ENCODE results near the gene P2RY13.

The P2RY13 gene

GRCh38 chr3:151347432-151347831 is 18.1 kb upstream of the P2RY13 start:
- 86% methylated on average over 3 of the region's 6 CpGs for WGBS
- no peaks in the 10 kb centered on the region for H3K4me1 ChIP-seq (ENCODE audit: control insufficient read depth, insufficient read depth, low read depth, low read length)
- H3K14ac ChIP-seq (ENCODE audit: low read length in 2 of 2), result no peak overlapping the region
- H3K18ac ChIP-seq (ENCODE audit: low read depth in 1 of 2, low read length in 2 of 2), result no peak overlapping the region
- no peak for DNase-seq
- H3K27ac ChIP-seq (ENCODE audit: low read length, poor library complexity, severe bottlenecking), result no peak overlapping the region
- no peak overlapping the region for H3K9ac ChIP-seq (ENCODE audit: low read length)
- H2BK120ac ChIP-seq (ENCODE audit: low read depth, low read length), result no peak overlapping the region
- no peak overlapping the region for H2AFZ ChIP-seq (ENCODE audit: low read depth, low read length)
- H3K36me3 ChIP-seq (ENCODE audit: control insufficient read depth in 1 of 2, insufficient read depth in 2 of 2, low read depth in 1 of 2, low read length in 2 of 2), result no peaks in the 10 kb centered on the region
- no peak overlapping the region for H4K8ac ChIP-seq (ENCODE audit: low read length)
- no peak overlapping the region for H3K4me3 ChIP-seq (ENCODE audit: insufficient read depth in 1 of 2, low read depth in 1 of 2, low read length in 2 of 2)
- no peak overlapping the region for H4K91ac ChIP-seq (ENCODE audit: low read length)
- H3K79me1 ChIP-seq (replicated peaks; ENCODE audit: low read length, poor library complexity, severe bottlenecking), result no peaks in the 10 kb centered on the region
- H2BK15ac ChIP-seq (ENCODE audit: low read depth, poor library complexity, severe bottlenecking), result no peak overlapping the region
- H3K27me3 ChIP-seq (ENCODE audit: control insufficient read depth in 1 of 2, insufficient read depth in 1 of 2, low read length in 2 of 2), result no peaks in the 10 kb centered on the region
- no peaks in the 10 kb centered on the region for H3K9me3 ChIP-seq (ENCODE audit: control insufficient read depth, low read length)
- H3K23ac ChIP-seq (ENCODE audit: low read length in 2 of 2), result no peak overlapping the region
- no peak overlapping the region for H3K4ac ChIP-seq (ENCODE audit: low read depth in 1 of 2, low read length in 2 of 2)
- H2BK12ac ChIP-seq (ENCODE audit: low read length in 2 of 2), result no peak overlapping the region
- H3K4me2 ChIP-seq (ENCODE audit: low read length, poor library complexity, severe bottlenecking), result no peak overlapping the region
- no peak overlapping the region for H2BK5ac ChIP-seq (ENCODE audit: low read depth, low read length, poor library complexity, severe bottlenecking)
- no peak overlapping the region for H2AK5ac ChIP-seq (ENCODE audit: low read length, severe bottlenecking)

- Histone ChIP-seq H3K36me3 (ENCODE audit: control insufficient read depth in 1 of 2, insufficient read depth in 2 of 2, low read depth in 1 of 2, low read length in 2 of 2) (no peaks in the 10 kb centered on the region), H2BK15ac (ENCODE audit: low read depth, poor library complexity, severe bottlenecking) (no peak overlapping the region), H2AFZ (ENCODE audit: low read depth, low read length) (no peak overlapping the region), H3K4me3 (ENCODE audit: insufficient read depth in 1 of 2, low read depth in 1 of 2, low read length in 2 of 2) (peak overlapping the region in 1 of 2 experiments; percentile 69), H2BK120ac (ENCODE audit: low read depth, low read length) (peak overlapping the region; percentile 19), H3K27ac (ENCODE audit: low read length, poor library complexity, severe bottlenecking) (no peak overlapping the region), H3K4me1 (ENCODE audit: control insufficient read depth, insufficient read depth, low read depth, low read length) (no peaks in the 10 kb centered on the region), H4K91ac (ENCODE audit: low read length) (no peak overlapping the region), H3K14ac (ENCODE audit: low read length in 2 of 2) (no peak overlapping the region), H3K79me1 (replicated peaks; ENCODE audit: low read length, poor library complexity, severe bottlenecking) (no peaks in the 10 kb centered on the region), H2AK5ac (ENCODE audit: low read length, severe bottlenecking) (peak overlapping the region; percentile 47), H3K18ac (ENCODE audit: low read depth in 1 of 2, low read length in 2 of 2) (no peak overlapping the region), H2BK12ac (ENCODE audit: low read length in 2 of 2) (peak overlapping the region in 1 of 2 experiments; percentile 42), H3K27me3 (ENCODE audit: control insufficient read depth in 1 of 2, insufficient read depth in 1 of 2, low read length in 2 of 2) (no peaks in the 10 kb centered on the region), H3K9ac (ENCODE audit: low read length) (peak overlapping the region; percentile 84), H3K4ac (ENCODE audit: low read depth in 1 of 2, low read length in 2 of 2) (peak overlapping the region in 1 of 2 experiments; percentile 8), H3K23ac (ENCODE audit: low read length in 2 of 2) (no peak overlapping the region), H2BK5ac (ENCODE audit: low read depth, low read length, poor library complexity, severe bottlenecking) (no peak overlapping the region), H4K8ac (ENCODE audit: low read length) (no peak overlapping the region), H3K4me2 (ENCODE audit: low read length, poor library complexity, severe bottlenecking) (no peak overlapping the region), H3K9me3 (ENCODE audit: control insufficient read depth, low read length) (no peaks in the 10 kb centered on the region)
- WGBS, result 96% methylated on average over 2 of the region's 3 CpGs
- DNase-seq, result no peak
Measured at GRCh38 chr3:151346292-151346691, 16.9 kb upstream of the P2RY13 start.

- no peaks in the 10 kb centered on the region for H3K4me1 ChIP-seq (ENCODE audit: control insufficient read depth, insufficient read depth, low read depth, low read length)
- H3K9me3 ChIP-seq (ENCODE audit: control insufficient read depth, low read length), result no peaks in the 10 kb centered on the region
- H3K23ac ChIP-seq (ENCODE audit: low read length in 2 of 2), result no peak overlapping the region
- no peak overlapping the region for H2BK12ac ChIP-seq (ENCODE audit: low read length in 2 of 2)
- no peak overlapping the region for H2AK5ac ChIP-seq (ENCODE audit: low read length, severe bottlenecking)
- no peak overlapping the region for H2BK5ac ChIP-seq (ENCODE audit: low read depth, low read length, poor library complexity, severe bottlenecking)
- no peaks in the 10 kb centered on the region for H3K36me3 ChIP-seq (ENCODE audit: control insufficient read depth in 1 of 2, insufficient read depth in 2 of 2, low read depth in 1 of 2, low read length in 2 of 2)
- H2AFZ ChIP-seq (ENCODE audit: low read depth, low read length), result no peak overlapping the region
- H4K91ac ChIP-seq (ENCODE audit: low read length), result no peak overlapping the region
- H3K18ac ChIP-seq (ENCODE audit: low read depth in 1 of 2, low read length in 2 of 2), result no peak overlapping the region
- H3K14ac ChIP-seq (ENCODE audit: low read length in 2 of 2), result no peak overlapping the region
- no peak overlapping the region for H2BK120ac ChIP-seq (ENCODE audit: low read depth, low read length)
- H3K9ac ChIP-seq (ENCODE audit: low read length), result peak overlapping the region; percentile 84
- no peak overlapping the region for H3K4me2 ChIP-seq (ENCODE audit: low read length, poor library complexity, severe bottlenecking)
- H3K4ac ChIP-seq (ENCODE audit: low read depth in 1 of 2, low read length in 2 of 2), result no peak overlapping the region
- no peak overlapping the region for H4K8ac ChIP-seq (ENCODE audit: low read length)
- WGBS, result 90% methylated on average over 2 of the region's 2 CpGs
- no peaks in the 10 kb centered on the region for H3K27me3 ChIP-seq (ENCODE audit: control insufficient read depth in 1 of 2, insufficient read depth in 1 of 2, low read length in 2 of 2)
- H3K4me3 ChIP-seq (ENCODE audit: insufficient read depth in 1 of 2, low read depth in 1 of 2, low read length in 2 of 2), result peak overlapping the region in 1 of 2 experiments; percentile 69
- no peak overlapping the region for H3K27ac ChIP-seq (ENCODE audit: low read length, poor library complexity, severe bottlenecking)
- H2BK15ac ChIP-seq (ENCODE audit: low read depth, poor library complexity, severe bottlenecking), result no peak overlapping the region
- no peaks in the 10 kb centered on the region for H3K79me1 ChIP-seq (replicated peaks; ENCODE audit: low read length, poor library complexity, severe bottlenecking)
- DNase-seq, result peak; percentile 63
Measured at GRCh38 chr3:151345859-151346258, 16.5 kb upstream of the P2RY13 start.

GRCh38 chr3:151331696-151332095 is 2.3 kb upstream of the P2RY13 start:
- 100% methylated on average over 2 of the region's 2 CpGs for WGBS
- Histone ChIP-seq H3K9me3 (ENCODE audit: control insufficient read depth, low read length) (no peaks in the 10 kb centered on the region), H3K23ac (ENCODE audit: low read length in 2 of 2) (no peak overlapping the region), H3K36me3 (ENCODE audit: control insufficient read depth in 1 of 2, insufficient read depth in 2 of 2, low read depth in 1 of 2, low read length in 2 of 2) (no peaks in the 10 kb centered on the region), H3K4me1 (ENCODE audit: control insufficient read depth, insufficient read depth, low read depth, low read length) (peaks cover 1% of the 10 kb centered on the region), H3K27ac (ENCODE audit: low read length, poor library complexity, severe bottlenecking) (no peak overlapping the region), H3K79me1 (replicated peaks; ENCODE audit: low read length, poor library complexity, severe bottlenecking) (no peaks in the 10 kb centered on the region), H2BK120ac (ENCODE audit: low read depth, low read length) (no peak overlapping the region), H2AFZ (ENCODE audit: low read depth, low read length) (no peak overlapping the region), H2BK15ac (ENCODE audit: low read depth, poor library complexity, severe bottlenecking) (no peak overlapping the region), H2BK5ac (ENCODE audit: low read depth, low read length, poor library complexity, severe bottlenecking) (no peak overlapping the region), H3K4me2 (ENCODE audit: low read length, poor library complexity, severe bottlenecking) (no peak overlapping the region), H3K4ac (ENCODE audit: low read depth in 1 of 2, low read length in 2 of 2) (no peak overlapping the region), H3K4me3 (ENCODE audit: insufficient read depth in 1 of 2, low read depth in 1 of 2, low read length in 2 of 2) (no peak overlapping the region), H3K18ac (ENCODE audit: low read depth in 1 of 2, low read length in 2 of 2) (no peak overlapping the region), H4K91ac (ENCODE audit: low read length) (no peak overlapping the region), H3K27me3 (ENCODE audit: control insufficient read depth in 1 of 2, insufficient read depth in 1 of 2, low read length in 2 of 2) (no peaks in the 10 kb centered on the region), H3K14ac (ENCODE audit: low read length in 2 of 2) (no peak overlapping the region), H2AK5ac (ENCODE audit: low read length, severe bottlenecking) (no peak overlapping the region), H4K8ac (ENCODE audit: low read length) (no peak overlapping the region), H2BK12ac (ENCODE audit: low read length in 2 of 2) (no peak overlapping the region), H3K9ac (ENCODE audit: low read length) (no peak overlapping the region)
- no peak for DNase-seq

All from mesenchymal stem cell (in vitro differentiated cells and primary cell).